GM10266 (cell line): ENCODE measurements around the gene COL12A1.

Source experiments
- DNase-seq: peaks from one replicate; pipeline ENCODE4 v3.0.0; 2012; ENCODE audit errors: extremely low spot score
- TF ChIP-seq, protein P1 (sequence below): IDR thresholded peaks from 2 replicates; pipeline ENCODE4 v1.5.1; 2012; ENCODE audit warnings: mild to moderate bottlenecking, low read depth; ENCODE audit not compliant: control insufficient read depth, insufficient read depth; ENCODE audit errors: missing control alignments

Gene COL12A1

DNA sequence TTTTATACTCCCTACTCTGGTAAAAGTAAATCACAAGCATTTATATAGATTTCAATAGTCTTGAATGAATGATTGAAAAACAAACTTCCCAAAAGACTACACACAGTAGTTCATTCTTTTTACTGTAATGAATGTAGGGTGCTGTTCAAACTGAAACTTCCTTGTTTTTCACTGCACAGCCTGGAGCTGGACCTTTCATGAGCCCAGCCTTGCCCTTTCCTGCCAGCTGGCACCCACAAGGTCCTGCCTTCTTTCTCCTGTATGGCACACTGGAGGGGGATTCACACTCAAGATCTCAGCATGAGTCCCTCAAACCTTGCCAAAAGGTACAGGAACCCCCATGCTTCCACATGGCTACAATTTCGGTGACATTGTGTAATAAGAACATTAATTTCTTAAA, 50.9 kb downstream of the COL12A1 start:
- no peak for DNase-seq
- TF ChIP-seq, protein P1, sequence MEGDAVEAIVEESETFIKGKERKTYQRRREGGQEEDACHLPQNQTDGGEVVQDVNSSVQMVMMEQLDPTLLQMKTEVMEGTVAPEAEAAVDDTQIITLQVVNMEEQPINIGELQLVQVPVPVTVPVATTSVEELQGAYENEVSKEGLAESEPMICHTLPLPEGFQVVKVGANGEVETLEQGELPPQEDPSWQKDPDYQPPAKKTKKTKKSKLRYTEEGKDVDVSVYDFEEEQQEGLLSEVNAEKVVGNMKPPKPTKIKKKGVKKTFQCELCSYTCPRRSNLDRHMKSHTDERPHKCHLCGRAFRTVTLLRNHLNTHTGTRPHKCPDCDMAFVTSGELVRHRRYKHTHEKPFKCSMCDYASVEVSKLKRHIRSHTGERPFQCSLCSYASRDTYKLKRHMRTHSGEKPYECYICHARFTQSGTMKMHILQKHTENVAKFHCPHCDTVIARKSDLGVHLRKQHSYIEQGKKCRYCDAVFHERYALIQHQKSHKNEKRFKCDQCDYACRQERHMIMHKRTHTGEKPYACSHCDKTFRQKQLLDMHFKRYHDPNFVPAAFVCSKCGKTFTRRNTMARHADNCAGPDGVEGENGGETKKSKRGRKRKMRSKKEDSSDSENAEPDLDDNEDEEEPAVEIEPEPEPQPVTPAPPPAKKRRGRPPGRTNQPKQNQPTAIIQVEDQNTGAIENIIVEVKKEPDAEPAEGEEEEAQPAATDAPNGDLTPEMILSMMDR, result no peak

DNA sequence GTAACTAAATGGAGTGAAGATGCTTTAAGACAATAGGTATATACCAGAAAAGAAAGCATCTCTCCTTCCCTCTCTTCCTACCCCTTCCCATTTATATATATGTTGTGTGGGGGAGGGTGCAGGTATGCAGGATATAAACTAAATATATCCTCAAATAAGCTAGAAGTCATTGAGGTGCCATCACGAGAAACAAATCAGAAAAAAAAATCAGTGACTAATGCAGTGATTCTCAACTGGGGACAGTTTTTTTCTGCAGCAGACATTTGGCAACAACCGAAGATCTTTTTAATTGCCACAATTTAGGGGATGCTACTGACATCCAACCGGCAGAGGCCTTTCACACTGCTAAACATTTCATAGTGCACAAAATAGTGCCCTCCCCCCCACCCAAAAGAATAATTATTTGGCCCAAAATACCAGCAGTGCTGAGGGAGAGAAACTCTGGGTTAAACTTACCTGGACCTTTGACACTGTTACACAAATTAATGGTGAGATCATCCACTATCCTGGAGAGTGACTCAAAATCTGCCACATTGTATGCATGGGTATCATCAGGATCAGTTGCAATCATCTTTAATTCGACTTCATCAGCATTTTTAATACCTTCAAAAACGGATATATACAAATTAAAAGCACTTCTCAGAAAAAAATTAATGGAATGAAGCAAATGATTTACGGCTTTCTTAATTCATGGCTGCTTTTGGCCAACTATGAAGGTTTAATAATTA, 55.0 kb downstream of the COL12A1 start:
- no peak for DNase-seq
- TF ChIP-seq, protein P1, result no peak

DNA sequence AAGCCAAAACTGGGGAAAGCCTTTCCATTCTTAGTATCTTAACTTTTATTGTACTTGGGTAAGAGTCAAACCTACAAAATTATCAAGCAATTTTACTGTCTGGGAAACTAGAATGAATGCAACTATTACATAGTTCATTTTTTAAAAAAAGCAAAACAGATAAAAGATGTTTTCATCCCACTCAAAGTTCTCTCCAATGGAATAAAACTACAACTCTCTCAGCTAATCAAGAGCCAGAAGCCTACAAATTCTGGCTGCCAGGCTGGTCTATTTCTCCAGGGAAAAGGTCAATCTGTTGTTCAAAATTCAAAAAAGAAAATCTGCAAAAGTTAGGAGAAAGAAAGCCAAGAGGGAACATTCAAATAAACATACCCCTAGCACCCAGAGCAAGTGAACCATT, 56.2 kb downstream of the COL12A1 start:
- TF ChIP-seq, protein P1, result no peak
- no peak for DNase-seq

DNA sequence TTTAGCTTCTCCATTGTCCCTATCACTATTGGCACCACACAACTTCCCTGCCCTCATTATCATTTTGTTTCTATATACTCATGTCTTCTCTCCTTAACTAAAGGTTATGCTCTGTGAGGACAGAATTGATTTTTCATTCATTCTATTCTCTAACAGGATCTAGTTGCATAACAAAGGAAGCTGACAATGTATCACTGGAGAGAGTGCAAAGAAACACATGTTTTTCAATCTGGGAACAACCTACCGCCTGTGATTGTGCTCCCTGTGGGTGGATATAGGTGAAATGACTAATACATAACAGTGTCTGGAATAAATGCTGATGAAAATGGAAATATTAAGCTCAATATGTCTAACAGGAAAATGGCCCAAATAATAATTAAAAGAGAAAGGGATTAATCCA, 56.6 kb downstream of the COL12A1 start:
- no peak for DNase-seq
- TF ChIP-seq, protein P1, result no peak

DNA sequence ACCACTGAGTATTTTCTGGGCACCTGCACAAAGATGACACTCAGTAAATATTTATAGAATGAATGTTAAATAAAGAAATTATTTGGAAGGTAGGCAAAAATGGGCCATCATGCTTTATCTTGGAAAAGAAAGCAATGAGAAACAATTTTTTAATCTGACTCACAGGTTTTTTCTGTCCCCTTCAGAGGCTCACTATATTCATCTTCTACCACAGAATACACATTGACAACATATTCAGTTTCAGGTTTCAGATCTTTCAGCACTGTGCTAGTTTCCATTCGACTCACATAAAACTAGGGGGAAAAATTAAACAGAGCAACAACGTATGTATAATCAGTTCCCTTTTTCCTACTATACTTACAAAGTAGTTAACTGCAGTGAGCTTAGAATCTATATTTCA, 58.3 kb downstream of the COL12A1 start:
- DNase-seq, result peak; percentile 16

DNA sequence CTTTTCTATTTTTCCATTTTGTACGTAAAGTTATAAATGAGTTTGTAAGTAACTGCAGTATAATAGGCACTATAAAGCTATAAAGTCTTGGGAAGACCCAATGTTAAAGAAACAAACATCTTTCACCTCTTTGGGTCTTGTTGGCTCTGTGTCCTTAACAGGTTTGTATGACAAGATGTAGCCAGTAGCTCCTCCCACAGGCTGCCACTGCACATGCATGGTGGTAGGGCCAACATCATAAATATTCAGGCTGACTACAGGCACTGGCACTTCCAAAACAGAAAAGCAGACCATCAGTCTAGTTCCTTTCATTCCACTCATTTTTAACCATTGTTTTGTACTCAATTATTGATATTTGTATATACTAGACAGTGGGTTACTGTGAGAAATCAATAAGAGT, 59.9 kb downstream of the COL12A1 start:
- no peak for DNase-seq

More for the DNA sequence above, 58.3 kb downstream of the COL12A1 start:
- TF ChIP-seq, protein P1, result no peak

DNA sequence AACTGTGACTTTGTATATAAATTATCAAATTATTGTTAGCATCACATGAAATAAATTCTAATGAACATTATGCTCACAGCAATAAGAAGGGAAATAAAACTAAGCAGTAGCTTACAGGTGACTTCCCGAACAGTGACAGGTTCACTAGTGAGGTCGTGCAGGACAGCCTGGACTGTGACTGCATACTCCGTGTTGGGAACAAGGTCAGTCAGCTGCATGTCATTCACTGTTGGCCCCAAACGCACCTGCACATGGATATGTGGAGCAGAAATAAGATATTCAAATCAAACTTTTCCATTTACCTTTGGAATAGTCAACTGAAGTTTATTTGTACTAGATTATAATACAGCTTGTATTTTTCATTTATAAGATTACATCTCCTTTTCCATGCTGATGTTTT, 60.6 kb downstream of the COL12A1 start:
- no peak for DNase-seq
- TF ChIP-seq, protein P1, result no peak

More for the DNA sequence above, 59.9 kb downstream of the COL12A1 start:
- TF ChIP-seq, protein P1, result no peak
